GM21390 (cell line): ENCODE data around the gene MRGPRE.
"Not testable (repeated sequence)": the region's sequence is repeated elsewhere in the genome, so short reads cannot be mapped to it uniquely, and the experiment has no call there.

Experiments used
- ATAC-seq: cut with Tn5 transposase; IDR thresholded peaks from one replicate; pipeline ENCODE4 v1.9.1; 2021; ENCODE audit not compliant: unreplicated experiment

MRGPRE gene

DNA sequence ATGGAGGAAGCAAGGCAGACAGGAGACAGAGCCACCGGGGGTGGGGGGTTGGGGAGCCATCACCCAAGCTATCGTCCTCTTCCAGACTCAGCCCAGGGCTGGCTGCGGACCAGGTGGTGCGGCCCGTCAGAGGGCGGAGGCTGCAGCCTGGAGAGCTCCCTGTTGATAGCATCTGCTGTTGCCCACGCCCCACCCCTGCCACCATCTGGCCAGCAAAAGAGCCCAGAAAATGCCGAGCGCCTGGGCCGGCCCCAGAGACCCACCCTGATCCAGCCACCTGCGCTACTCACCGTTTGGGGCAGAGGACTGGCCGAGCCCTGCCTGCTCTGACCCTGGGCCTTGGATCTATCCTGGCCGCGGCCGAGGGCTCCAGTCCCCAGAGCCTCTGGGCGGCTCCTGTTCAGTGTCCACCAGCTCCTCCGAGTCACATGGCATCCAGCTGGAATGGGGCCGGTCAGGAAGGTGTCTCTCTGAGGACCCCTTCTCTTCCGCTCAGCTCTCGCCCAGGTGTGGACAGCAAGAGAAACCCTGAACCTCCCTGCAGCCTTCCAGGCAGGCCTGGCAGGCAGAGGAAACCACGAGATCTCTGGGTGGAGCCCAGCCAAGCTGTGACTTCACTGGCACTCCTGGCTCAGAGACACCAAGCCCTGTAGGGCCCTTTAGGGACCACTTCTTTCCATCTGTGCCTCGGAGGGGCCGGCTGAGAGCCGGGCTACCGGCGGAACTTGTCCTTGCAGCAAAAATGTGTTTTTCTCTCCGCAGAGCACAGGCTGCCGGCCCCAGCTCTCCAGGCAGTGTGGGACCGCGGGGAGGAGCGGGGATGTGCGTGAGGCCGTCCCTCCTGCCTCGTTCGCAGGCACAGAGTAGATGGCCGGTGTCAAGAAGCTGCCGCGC lies at the start of gene MRGPRE:
Gene MRGPRE (minus strand): TSS at position 567 of the 894 bp plus-strand sequence. CDS start 3,618 bp downstream, outside the sequence.
- ATAC-seq: no peak

DNA sequence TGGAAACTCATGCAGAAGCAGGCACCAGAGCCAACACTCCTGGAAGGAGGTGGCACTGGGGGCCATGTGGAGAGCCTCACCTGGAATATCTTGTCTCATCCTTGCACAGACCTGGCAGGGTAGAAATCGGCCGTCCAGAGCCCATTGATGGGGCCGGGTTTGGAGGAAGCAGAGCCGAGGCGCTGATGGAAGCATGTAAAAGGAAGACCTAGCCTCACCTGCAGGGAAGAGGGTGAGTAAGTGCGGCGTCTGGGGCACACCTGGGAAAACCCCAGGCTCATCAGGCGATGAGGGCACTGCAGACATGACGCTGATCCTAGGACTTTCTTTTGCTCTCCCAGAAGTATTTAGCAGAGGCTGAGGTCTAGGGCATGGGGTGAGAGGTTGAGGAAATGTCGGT lies 48.9 kb upstream of the MRGPRE start:
- ATAC-seq: not testable (repeated sequence)

DNA sequence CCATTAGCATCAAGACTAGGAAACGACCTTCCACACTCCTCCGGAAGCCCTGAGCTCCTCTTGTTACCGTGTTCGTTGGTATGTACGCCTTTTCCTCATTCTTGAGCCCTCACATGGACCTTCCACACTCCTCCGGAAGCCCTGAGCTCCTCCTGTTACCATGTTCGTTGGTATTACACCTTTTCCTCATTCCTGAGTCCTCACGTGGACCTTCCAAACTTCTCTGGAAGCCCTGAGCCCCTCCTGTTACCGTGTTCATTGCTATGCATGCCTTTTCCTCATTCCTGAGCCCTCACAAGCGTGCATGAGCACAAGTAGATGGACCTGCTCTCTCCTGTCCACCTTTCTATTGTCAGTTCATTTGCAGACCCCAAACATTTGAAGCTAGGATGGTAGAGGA lies 48.4 kb upstream of the MRGPRE start:
- ATAC-seq: not testable (repeated sequence)

DNA sequence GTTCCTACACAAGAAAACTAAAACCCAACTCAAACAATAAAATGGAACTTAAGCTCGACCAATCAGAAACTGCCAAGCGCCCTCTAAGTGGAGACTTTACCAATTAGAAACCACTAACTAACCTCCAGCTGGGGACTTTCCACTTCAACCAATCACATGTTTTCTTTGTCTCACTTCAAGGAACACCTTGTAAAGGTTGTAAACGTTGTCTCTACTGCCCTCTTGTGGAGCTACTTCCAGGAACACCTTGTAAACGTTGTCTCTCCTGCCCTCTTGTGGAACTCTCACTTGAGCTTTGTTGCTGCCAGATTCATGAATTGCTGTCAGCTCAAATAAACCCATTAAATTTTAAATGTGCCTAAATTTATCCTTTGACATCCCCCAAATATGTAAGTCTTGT lies 46.7 kb upstream of the MRGPRE start:
- ATAC-seq: not testable (repeated sequence)

DNA sequence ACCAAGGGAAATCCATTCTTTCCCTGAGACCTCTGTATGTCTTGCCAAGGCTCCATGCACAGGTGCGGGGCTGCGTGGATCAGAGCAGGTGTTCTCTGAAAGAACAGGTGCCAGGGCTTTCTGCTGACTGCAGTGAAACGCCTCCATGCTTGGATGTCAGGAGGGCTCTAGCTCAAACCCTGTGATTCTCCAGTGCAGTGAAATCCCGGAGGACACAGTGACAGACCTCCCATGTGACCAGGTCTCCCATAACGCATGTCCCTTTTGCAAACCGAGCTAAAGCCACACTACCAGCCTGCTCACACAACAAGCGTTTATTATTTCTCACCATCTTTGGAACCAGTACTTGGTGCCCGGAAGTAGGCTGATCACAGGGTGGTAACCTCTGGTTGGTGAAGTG lies 41.4 kb upstream of the MRGPRE start:
- ATAC-seq: not testable (repeated sequence)

DNA sequence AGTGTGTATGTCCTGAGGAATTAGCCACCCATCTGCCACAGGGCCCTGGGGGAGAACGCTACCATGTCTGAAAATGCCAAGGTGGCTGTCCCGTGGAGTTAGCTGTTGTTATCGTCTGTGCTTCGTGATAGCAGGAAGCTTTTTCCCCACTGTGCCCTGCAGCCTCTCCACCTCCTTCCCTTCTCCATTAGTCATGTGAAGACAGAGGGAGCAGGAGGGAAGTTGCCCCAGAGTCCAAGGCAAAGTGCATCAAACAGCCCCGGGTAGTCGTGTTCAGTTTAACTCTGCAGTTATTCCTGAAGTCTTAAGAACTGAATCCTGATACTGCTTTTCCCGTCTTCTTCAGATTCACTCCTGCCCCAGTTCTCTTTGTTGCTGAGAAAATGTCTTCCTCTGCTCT lies 30.3 kb upstream of the MRGPRE start:
- not testable (repeated sequence) for ATAC-seq

DNA sequence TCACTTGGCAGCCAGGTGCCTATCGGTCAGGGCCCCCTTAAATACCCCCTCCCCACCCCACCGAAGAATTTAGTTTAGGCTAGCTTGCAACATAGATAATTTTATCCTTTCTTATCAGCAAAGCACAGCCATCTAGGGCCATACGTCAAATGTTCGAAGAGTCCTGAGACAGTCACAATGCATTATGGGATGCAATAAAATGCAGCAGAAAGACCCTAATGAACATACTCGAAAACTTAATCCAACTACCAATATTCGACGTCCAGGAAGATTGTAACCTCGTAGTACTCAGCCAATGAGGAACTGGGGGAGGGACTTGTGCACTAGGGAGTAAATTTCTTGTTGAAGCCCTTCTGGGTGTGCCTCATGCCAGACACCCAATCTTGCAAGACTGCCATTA lies 29.6 kb upstream of the MRGPRE start:
- not testable (repeated sequence) for ATAC-seq

GRCh38 chr11:3257509-3257908 lies 25.3 kb upstream of the MRGPRE start:
- ATAC-seq: not testable (repeated sequence)

- not testable (repeated sequence) for ATAC-seq
These were observed 23.0 kb upstream of the MRGPRE start for GRCh38 chr11:3255241-3255640.

GRCh38 chr11:3254773-3255172 lies 22.6 kb upstream of the MRGPRE start:
- ATAC-seq: not testable (repeated sequence)

DNA sequence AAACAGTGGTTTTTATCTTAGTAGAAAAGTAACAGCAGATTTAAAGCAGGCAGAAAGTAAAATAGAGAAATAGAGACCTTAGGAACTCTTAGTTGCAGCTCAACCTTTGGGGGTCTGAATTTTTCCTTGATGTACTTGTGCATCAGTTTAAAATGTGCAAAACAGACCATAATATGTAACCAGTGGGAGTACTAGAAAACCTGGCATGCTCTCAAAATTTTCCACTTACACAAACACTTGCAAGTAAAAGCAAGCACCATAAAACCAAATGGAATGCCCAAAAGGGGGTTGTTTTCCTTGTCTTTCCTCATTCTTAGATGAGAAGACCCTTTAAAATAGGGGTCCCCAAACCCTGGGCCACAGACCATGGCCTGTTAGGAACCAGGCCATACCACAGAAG lies 12.9 kb upstream of the MRGPRE start:
- ATAC-seq: no peak

GRCh38 chr11:3243880-3244279 lies 11.7 kb upstream of the MRGPRE start:
- ATAC-seq: no peak

GRCh38 chr11:3237119-3237518 lies 4.9 kb upstream of the MRGPRE start:
- no peak for ATAC-seq

DNA sequence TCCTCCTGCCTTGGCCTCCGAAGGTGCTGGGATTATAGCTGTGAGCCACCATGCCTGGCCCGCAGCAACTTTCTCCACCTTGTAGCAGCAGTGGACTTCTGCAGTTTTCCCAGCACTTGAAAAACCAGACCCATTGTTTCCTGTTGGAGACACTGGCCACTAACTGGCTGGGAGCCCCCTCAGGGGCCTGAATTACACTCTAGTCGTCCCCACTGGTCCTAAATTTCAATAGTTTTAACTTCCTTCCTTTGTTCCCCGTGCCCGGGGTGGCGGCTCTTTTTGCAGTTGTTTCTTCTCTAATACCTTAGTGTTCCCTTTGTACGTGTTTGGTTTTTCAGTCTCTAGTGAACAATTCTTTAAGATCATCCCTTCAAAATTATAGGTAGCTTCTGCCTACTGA lies 2.6 kb upstream of the MRGPRE start:
- ATAC-seq: no peak

DNA sequence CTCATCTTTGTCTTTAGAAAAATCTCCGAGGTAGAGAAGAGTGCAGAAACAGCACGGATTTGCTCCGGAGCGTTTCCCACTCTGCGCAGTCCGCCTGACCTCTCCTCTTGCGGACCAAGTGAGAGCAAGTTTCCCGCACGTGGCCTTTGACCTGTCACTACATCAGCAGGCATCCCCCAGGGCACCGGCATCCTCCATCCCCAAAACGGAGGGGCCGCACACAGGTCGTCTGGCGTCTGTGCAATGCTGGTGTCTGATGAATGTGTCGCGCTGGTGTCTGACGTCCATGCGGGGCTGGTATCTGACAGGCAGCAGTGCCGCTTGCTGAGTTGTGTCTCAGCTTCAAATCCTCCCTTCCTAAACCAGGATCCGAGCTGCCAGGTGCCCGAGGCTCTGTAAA lies 739 bp upstream of the MRGPRE start:
- no peak for ATAC-seq

- ATAC-seq: no peak
These were observed 717 bp downstream of the MRGPRE start for GRCh38 chr11:3231550-3231850.

DNA sequence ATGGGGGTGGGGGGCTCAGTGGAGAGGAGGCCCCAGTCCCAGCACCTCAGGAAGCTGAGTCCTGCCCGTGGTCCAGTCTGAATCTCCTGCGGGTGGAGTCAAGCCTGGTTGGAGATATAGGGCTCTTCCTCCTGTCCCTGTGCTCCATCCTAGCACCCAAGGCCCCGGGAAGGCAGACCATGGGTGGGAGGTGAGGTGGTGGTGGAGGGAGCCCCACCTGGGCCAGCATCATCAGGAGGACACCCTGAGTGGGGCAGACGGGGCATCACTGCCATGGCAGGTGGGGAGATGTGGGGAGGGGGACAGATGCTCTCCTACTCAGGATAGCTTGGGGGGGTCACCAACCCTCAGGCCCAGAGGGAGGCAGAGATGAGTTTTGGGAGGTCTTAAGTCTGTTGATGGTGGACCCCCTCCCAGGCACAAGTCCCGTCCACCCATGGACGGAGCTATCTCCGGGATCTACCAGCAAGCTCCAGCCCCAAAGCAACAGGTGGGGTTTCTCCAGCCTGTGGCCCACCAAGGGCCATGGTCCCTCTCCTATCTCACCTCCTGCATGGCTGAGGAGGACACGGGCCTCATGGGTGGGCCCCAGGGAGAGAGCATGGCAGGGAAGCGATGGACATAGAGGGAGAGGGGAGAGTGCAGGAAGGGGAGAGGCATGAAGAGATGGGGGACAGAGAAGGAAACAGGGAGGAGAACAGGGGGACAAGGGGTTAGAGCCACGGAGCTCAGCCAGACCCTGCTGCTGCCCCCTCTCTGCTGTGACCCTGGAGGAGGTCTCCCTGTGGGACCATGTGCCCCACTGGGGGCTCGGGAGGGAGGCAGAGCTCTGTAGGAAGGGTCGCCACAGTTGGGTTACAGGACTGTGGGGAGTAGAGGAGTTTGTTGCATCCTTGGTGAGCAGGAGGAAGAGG lies 1.3 kb downstream of the MRGPRE start:
- no peak for ATAC-seq

GRCh38 chr11:3229673-3230630 lies 2.3 kb downstream of the MRGPRE start:
- no peak for ATAC-seq

DNA sequence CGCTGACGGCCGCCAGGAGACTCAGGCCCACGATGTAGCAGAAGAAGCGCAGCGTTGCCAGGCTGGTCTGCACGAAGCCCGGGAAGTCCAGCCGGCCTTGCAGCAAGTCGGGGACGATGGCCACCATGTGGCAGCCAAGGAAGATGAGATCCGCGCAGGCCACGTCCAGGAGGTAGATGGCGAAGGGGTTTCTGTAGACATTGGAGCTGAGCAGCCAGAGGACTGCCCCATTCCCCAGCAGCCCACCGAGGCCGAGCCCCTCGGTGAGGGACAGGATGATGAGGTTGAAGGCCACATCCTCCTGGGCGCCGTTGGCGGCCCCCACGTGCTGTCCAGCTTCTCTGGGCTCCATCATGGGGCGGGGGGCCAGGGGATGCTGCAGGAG lies 3.8 kb downstream of the MRGPRE start:
- no peak for ATAC-seq

- no peak for ATAC-seq
These were observed 4.4 kb downstream of the MRGPRE start for GRCh38 chr11:3227568-3228444.
